CD14-positive monocyte (primary cell): ENCODE measurements around the gene VSTM2B. TPM values are rescaled to one million over a fixed set of nuclear protein-coding genes. Genes with fewer than 3 reads are reported as not detected.

Source experiments
- DNase-seq, 3 donors: peaks; one replicate each; pipeline ENCODE4 v3.0.0-alpha.2; 2011 to 2022
- H2AFZ ChIP-seq: 2 replicates; pipeline ENCODE4 v1.6.0; 2012; ENCODE audit warnings: mild to moderate bottlenecking, low read depth, low read length, inconsistent platforms; ENCODE audit not compliant: insufficient read depth, poor library complexity, severe bottlenecking
- H3K27ac ChIP-seq, 2 donors: 1 replicate in 1 of 2; 2 replicates in 1 of 2; pipeline ENCODE4 v1.5.1; 2012 to 2013; ENCODE audit warnings: low read length in 2 of 2, control low read depth in 1 of 2, inconsistent platforms in 1 of 2, low read depth in 1 of 2, mild to moderate bottlenecking in 1 of 2
- H3K27me3 ChIP-seq, 2 donors: one replicate each; pipeline versions ENCODE4 v1.6.0 to v1.6.1; 2011 to 2013; ENCODE audit warnings: low read length in 2 of 2; ENCODE audit not compliant: control insufficient read depth in 2 of 2, insufficient read depth in 2 of 2
- H3K36me3 ChIP-seq, 2 donors: replicated peaks in 1 of 2; 1 replicate in 1 of 2; 2 replicates in 1 of 2; pipeline versions ENCODE4 v1.5.1 to v1.6.1; 2012 to 2013; ENCODE audit warnings: low read length in 2 of 2, control low read depth in 1 of 2, inconsistent platforms in 1 of 2, mild to moderate bottlenecking in 1 of 2; ENCODE audit not compliant: insufficient read depth in 2 of 2, control insufficient read depth in 1 of 2
- H3K4me1 ChIP-seq, 2 donors: 1 replicate in 1 of 2; 2 replicates in 1 of 2; pipeline versions ENCODE4 v1.5.1 to v1.6.1; 2012 to 2013; ENCODE audit warnings: low read length in 2 of 2, control low read depth in 1 of 2, inconsistent platforms in 1 of 2, mild to moderate bottlenecking in 1 of 2, moderate library complexity in 1 of 2; ENCODE audit not compliant: insufficient read depth in 2 of 2, control insufficient read depth in 1 of 2
- H3K4me2 ChIP-seq: replicated peaks from 2 replicates; pipeline ENCODE3; 2012; ENCODE audit warnings: low read length, moderate library complexity, mild to moderate bottlenecking; ENCODE audit not compliant: poor library complexity, severe bottlenecking; ENCODE audit errors: extremely low read depth
- H3K4me3 ChIP-seq, 3 experiments: fragments of 200-600 bp in 1 of 3; sonication (generic) in 1 of 3; replicated peaks in 1 of 3; 1 replicate in 2 of 3; 2 replicates in 1 of 3; pipeline ENCODE4 v1.5.1; 2011 to 2013; ENCODE audit warnings: low read length in 3 of 3, mild to moderate bottlenecking in 3 of 3, control low read depth in 2 of 3, low read depth in 2 of 3, inconsistent platforms in 1 of 3, moderate library complexity in 1 of 3
- H3K79me2 ChIP-seq: 2 replicates; pipeline ENCODE4 v1.6.0; 2012; ENCODE audit warnings: mild to moderate bottlenecking, control low read depth, inconsistent platforms, low read length, moderate library complexity; ENCODE audit not compliant: insufficient read depth
- H3K9ac ChIP-seq: 2 replicates; pipeline ENCODE4 v1.6.0; 2017; ENCODE audit warnings: low read length, mild to moderate bottlenecking; ENCODE audit not compliant: insufficient read depth, poor library complexity, severe bottlenecking
- H3K9me3 ChIP-seq, 2 donors: replicated peaks in 1 of 2; 1 replicate in 1 of 2; 2 replicates in 1 of 2; pipeline versions ENCODE4 v1.5.1 to v1.6.1; 2012 to 2013; ENCODE audit warnings: low read length in 2 of 2, control low read depth in 1 of 2; ENCODE audit not compliant: control insufficient read depth in 1 of 2, insufficient read depth in 1 of 2
- H4K20me1 ChIP-seq: 2 replicates; pipeline ENCODE4 v1.6.0; 2012; ENCODE audit warnings: mild to moderate bottlenecking, low read length, control low read depth, moderate library complexity; ENCODE audit not compliant: insufficient read depth
- H3K27ac Mint-ChIP-seq, 7 donors: one replicate each; pipeline ENCODE4 v1.8.0; 2020; ENCODE audit warnings: mild to moderate bottlenecking in 7 of 7, mixed read lengths in 7 of 7, moderate library complexity in 6 of 7, inconsistent platforms in 2 of 7
- H3K27me3 Mint-ChIP-seq, 3 donors: one replicate each; pipeline ENCODE4 v1.8.0; 2021 to 2022; ENCODE audit warnings: low read depth in 3 of 3, mild to moderate bottlenecking in 3 of 3, mixed read lengths in 3 of 3, moderate library complexity in 3 of 3, inconsistent platforms in 1 of 3
- H3K36me3 Mint-ChIP-seq, 2 donors: one replicate each; pipeline ENCODE4 v1.8.0; 2020; ENCODE audit warnings: mixed read lengths in 2 of 2, inconsistent platforms in 1 of 2, mild to moderate bottlenecking in 1 of 2
- H3K4me1 Mint-ChIP-seq: one replicate; pipeline ENCODE4 v1.8.0; 2020; ENCODE audit warnings: mild to moderate bottlenecking, mixed read lengths
- H3K4me3 Mint-ChIP-seq, 2 donors: one replicate each; pipeline ENCODE4 v1.8.0; 2020; ENCODE audit warnings: mild to moderate bottlenecking in 2 of 2, mixed read lengths in 2 of 2, moderate library complexity in 1 of 2
- H3K9me3 Mint-ChIP-seq, 7 donors: one replicate each; pipeline ENCODE4 v1.8.0; 2020 to 2022; ENCODE audit warnings: mixed read lengths in 7 of 7, mild to moderate bottlenecking in 6 of 7, moderate library complexity in 6 of 7, inconsistent platforms in 2 of 7
- CTCF ChIP-seq: fragments of 200-600 bp; IDR thresholded peaks from one replicate; pipeline ENCODE4 v1.8.0; 2022; ENCODE audit warnings: antibody characterized with exemption, mild to moderate bottlenecking
- WGBS: methylation state at CpG from one replicate; pipeline ENCODE4 v1.1.5; 2013; ENCODE audit warnings: missing lambda C conversion rate; ENCODE audit not compliant: insufficient coverage; 5-methylcytosine and 5-hydroxymethylcytosine counted together
- intact Hi-C, 2 donors: fragments of 100-400 bp; cut with micrococcal nuclease; formaldehyde crosslinking; loops; one replicate each; pipeline versions ENCODE4 v1.15.0 to v1.15.1; 2023
- polyA plus RNA-seq, 3 donors: library from polyadenylated mRNA; depleted of rRNA in 1 of 3; unstranded in 2 of 3; stranded (reverse) in 1 of 3; fragments of 300-500 nt in 2 of 3; fragments of >200 nt in 1 of 3; fragmentation: Illumina TruSeq in 2 of 3; gene quantifications; 1 replicate in 2 of 3; 2 replicates in 1 of 3; pipeline ENCODE4 v1.2.3, GENCODE V29; 2012 to 2021

VSTM2B gene
- polyA plus RNA-seq, 3 donors: not detected

- Histone ChIP-seq H3K4me3 (no peak overlapping the region), H2AFZ (no peak overlapping the region), H3K27me3 (peaks cover 33 to 77% of the 10 kb centered on the region in 2 donors), H3K4me2 (no peak overlapping the region), H3K36me3 (no peaks in the 10 kb centered on the region), H3K79me2 (no peaks in the 10 kb centered on the region), H3K27ac (no peak overlapping the region), H3K9ac (no peak overlapping the region), H3K4me1 (no peaks in the 10 kb centered on the region), H3K9me3 (peaks cover 5 to 25% of the 10 kb centered on the region in 2 donors), H4K20me1 (no peaks in the 10 kb centered on the region)
- no peak for TF ChIP-seq CTCF
- peaks cover 5 to 8% of the 10 kb centered on the region in 2 donors for H3K36me3 Mint-ChIP-seq
- H3K27ac Mint-ChIP-seq: no peak overlapping the region
- 11% methylated on average over 24 of the region's 31 CpGs for WGBS
- H3K4me1 Mint-ChIP-seq: peaks cover 2% of the 10 kb centered on the region
- peak overlapping the region in 1 of 2 donors; percentile 73 for H3K4me3 Mint-ChIP-seq
- intact Hi-C loops: no loop called here
- peaks cover 65 to 92% (median 75%) of the 10 kb centered on the region in 3 donors for H3K27me3 Mint-ChIP-seq
- DNase-seq: no peak
- H3K9me3 Mint-ChIP-seq: peaks cover 0 to 19% (median 14%) of the 10 kb centered on the region in 7 donors
Observed at GRCh38 chr19:29527500-29528328, 1.9 kb downstream of the VSTM2B start.

GRCh38 chr19:29528350-29528945 is 2.7 kb downstream of the VSTM2B start:
- peaks cover 60 to 86% (median 71%) of the 10 kb centered on the region in 3 donors for H3K27me3 Mint-ChIP-seq
- no peak overlapping the region for H3K27ac Mint-ChIP-seq

More at GRCh38 chr19:29528350-29528945, 2.7 kb downstream of the VSTM2B start:
- Histone ChIP-seq H3K27me3 (peaks cover 30 to 75% of the 10 kb centered on the region in 2 donors), H3K4me3 (no peak overlapping the region), H3K36me3 (no peaks in the 10 kb centered on the region), H3K9ac (no peak overlapping the region), H3K27ac (no peak overlapping the region), H2AFZ (no peak overlapping the region), H3K4me2 (no peak overlapping the region), H4K20me1 (no peaks in the 10 kb centered on the region), H3K79me2 (no peaks in the 10 kb centered on the region), H3K9me3 (peaks cover 5 to 25% of the 10 kb centered on the region in 2 donors), H3K4me1 (no peaks in the 10 kb centered on the region)
- peak overlapping the region; percentile 58 to 83 for H3K4me3 Mint-ChIP-seq
- DNase-seq: no peak
- TF ChIP-seq CTCF: no peak
- peaks cover 2% of the 10 kb centered on the region for H3K4me1 Mint-ChIP-seq
- peaks cover 5 to 8% of the 10 kb centered on the region in 2 donors for H3K36me3 Mint-ChIP-seq
- intact Hi-C loops: no loop called here
- under 1% methylated on average over 54 of the region's 57 CpGs for WGBS
- peaks cover 0 to 17% (median 14%) of the 10 kb centered on the region in 7 donors for H3K9me3 Mint-ChIP-seq
